ENCODE results near the gene PSRC1.

The PSRC1 gene

GRCh38 chr1:109242387-109242786 is 40.6 kb downstream of the PSRC1 start:
- no peak for DNase-seq

GRCh38 chr1:109241841-109242345 is 41.1 kb downstream of the PSRC1 start:
- no peak for DNase-seq

GRCh38 chr1:109241344-109241743 is 41.6 kb downstream of the PSRC1 start:
- DNase-seq: no peak

GRCh38 chr1:109240158-109241152 is 42.5 kb downstream of the PSRC1 start:
- peak; percentile 18 for DNase-seq

GRCh38 chr1:109239409-109240068 is 43.4 kb downstream of the PSRC1 start:
- DNase-seq: no peak

GRCh38 chr1:109239047-109239408 is 43.9 kb downstream of the PSRC1 start:
- no peak for DNase-seq

GRCh38 chr1:109238382-109238781 is 44.6 kb downstream of the PSRC1 start:
- no peak for DNase-seq

GRCh38 chr1:109237512-109237911 is 45.4 kb downstream of the PSRC1 start:
- DNase-seq: no peak

GRCh38 chr1:109235137-109235536 is 47.8 kb downstream of the PSRC1 start:
- no peak for DNase-seq

GRCh38 chr1:109231066-109231465 is 51.9 kb downstream of the PSRC1 start:
- no peak for DNase-seq

All from inflammatory macrophage treated with lipopolysaccharide for 4 hours (primary cell).